SK-N-SH (cell line): Measurements from ENCODE around the gene TOM1L1. TPM values are rescaled to one million over a fixed set of nuclear protein-coding genes. Genes with fewer than 3 reads are reported as not detected.

Source experiments
- CTCF ChIA-PET: fragments of 300-600, 350-600 bp; formaldehyde crosslinking; extraction: SDS; loops from one replicate; lab custom pipeline; 2021; lab: Yijun Ruan, JAX
- POLR2A ChIA-PET: fragments of 350-600 bp; sonication (Branson Sonifier 250); formaldehyde crosslinking; extraction: SDS; loops from one replicate; lab custom pipeline; 2020; ENCODE audit warnings: antibody characterized with exemption, inconsistent platforms; lab: Yijun Ruan, JAX
- DNase-seq: peaks from one replicate; pipeline ENCODE4 v3.0.0; 2012
- H2AFZ ChIP-seq: fragments of 200-600 bp; sonication (generic); 2 replicates; pipeline ENCODE4 v1.8.1; 2016; ENCODE audit warnings: antibody characterized with exemption, mild to moderate bottlenecking, low read depth
- H3F3A ChIP-seq: fragments of 200-600 bp; sonication (generic); replicated peaks from 2 replicates; pipeline ENCODE3; 2016; ENCODE audit warnings: antibody characterized with exemption, mild to moderate bottlenecking; ENCODE audit not compliant: insufficient read depth
- H3K27ac ChIP-seq, 2 experiments: fragments of 200-500 bp in 1 of 2; fragments of 200-600 bp in 1 of 2; sonication (Bioruptor generic) in 1 of 2; sonication (generic), shearing (Covaris generic) in 1 of 2; 2 replicates each; pipeline versions ENCODE4 v1.5.1 to v1.6.1; 2014 to 2016; ENCODE audit warnings: low read depth in 2 of 2, inconsistent platforms in 1 of 2, low read length in 1 of 2, mild to moderate bottlenecking in 1 of 2, mixed read lengths in 1 of 2
- H3K27me3 ChIP-seq: fragments of 200-600 bp; sonication (generic), shearing (Covaris generic); 2 replicates; pipeline ENCODE4 v1.6.1; 2016; ENCODE audit warnings: mixed run types; ENCODE audit not compliant: insufficient read depth
- H3K36me3 ChIP-seq, 2 experiments: fragments of 200-500 bp in 1 of 2; fragments of 200-600 bp in 1 of 2; sonication (Bioruptor generic) in 1 of 2; sonication (generic) in 1 of 2; replicated peaks in 1 of 2; 2 replicates each; pipeline versions ENCODE3 to v1.5.1; 2014 to 2016; ENCODE audit warnings: low read length in 1 of 2, mild to moderate bottlenecking in 1 of 2; ENCODE audit not compliant: insufficient read depth in 2 of 2, control insufficient read depth in 1 of 2
- H3K4me1 ChIP-seq, 2 experiments: fragments of 200-500 bp in 1 of 2; fragments of 200-600 bp in 1 of 2; sonication (Bioruptor generic) in 1 of 2; sonication (generic), shearing (Covaris generic) in 1 of 2; 2 replicates each; pipeline versions ENCODE4 v1.5.1 to v1.6.1; 2014 to 2016; ENCODE audit warnings: low read depth in 1 of 2, low read length in 1 of 2, mixed run types in 1 of 2; ENCODE audit not compliant: insufficient read depth in 2 of 2, control insufficient read depth in 1 of 2
- H3K4me2 ChIP-seq: fragments of 200-600 bp; sonication (generic), shearing (Covaris generic); 2 replicates; pipeline ENCODE4 v1.6.1; 2017; ENCODE audit warnings: mixed run types
- H3K4me3 ChIP-seq, 2 experiments: fragments of 200-500 bp in 1 of 2; fragments of 200-600 bp in 1 of 2; sonication (Bioruptor generic) in 1 of 2; sonication (generic), shearing (Covaris generic) in 1 of 2; 2 replicates each; pipeline versions ENCODE4 v1.5.1 to v1.8.1; 2014 to 2016; ENCODE audit warnings: low read depth in 2 of 2, inconsistent platforms in 1 of 2, low read length in 1 of 2, mild to moderate bottlenecking in 1 of 2, mixed read lengths in 1 of 2, moderate library complexity in 1 of 2
- H3K79me2 ChIP-seq: fragments of 200-600 bp; sonication (generic); 2 replicates; pipeline ENCODE4 v1.8.1; 2017; ENCODE audit warnings: mild to moderate bottlenecking; ENCODE audit not compliant: insufficient read depth
- H3K9ac ChIP-seq: fragments of 200-600 bp; sonication (generic); 2 replicates; pipeline ENCODE4 v1.6.1; 2017; ENCODE audit warnings: mixed run types
- H3K9me2 ChIP-seq: fragments of 200-600 bp; sonication (generic); 2 replicates; pipeline ENCODE4 v1.6.1; 2017; ENCODE audit warnings: mixed run types
- H3K9me3 ChIP-seq: fragments of 200-600 bp; sonication (generic); 2 replicates; pipeline ENCODE4 v1.6.1; 2017; ENCODE audit warnings: mixed run types, mild to moderate bottlenecking, moderate library complexity
- H4K20me1 ChIP-seq: fragments of 200-600 bp; sonication (generic); 2 replicates; pipeline ENCODE4 v1.6.1; 2017; ENCODE audit warnings: mild to moderate bottlenecking, mixed run types; ENCODE audit not compliant: insufficient read depth
- ELF1 ChIP-seq: IDR thresholded peaks from 2 replicates; pipeline ENCODE4 v1.4.0; 2012
- EP300 ChIP-seq, 2 experiments: IDR thresholded peaks; 2 replicates each; pipeline versions ENCODE4 v1.4.0 to v1.6.1; 2012; ENCODE audit warnings: borderline replicate concordance in 1 of 2, low read depth in 1 of 2, low read length in 1 of 2
- EZH2phosphoT487 ChIP-seq: fragments of 200-600 bp; sonication (generic); IDR thresholded peaks from 2 replicates; pipeline ENCODE4 v1.6.1; 2017; ENCODE audit warnings: low read depth, mixed run types, mild to moderate bottlenecking, antibody characterized with exemption, moderate library complexity, borderline replicate concordance
- FOSL2 ChIP-seq: IDR thresholded peaks from 2 replicates; pipeline ENCODE4 v1.4.0; 2012; ENCODE audit warnings: low read depth, mild to moderate bottlenecking, moderate library complexity, borderline replicate concordance
- GATA2 ChIP-seq: sonication (generic); formaldehyde crosslinking; IDR thresholded peaks from 2 replicates; pipeline ENCODE4 v1.5.0; 2020; ENCODE audit warnings: mild to moderate bottlenecking, missing genetic modification reagents
- NFIC ChIP-seq: IDR thresholded peaks from 2 replicates; pipeline ENCODE4 v1.4.0; 2012; ENCODE audit warnings: borderline replicate concordance
- PBX3 ChIP-seq: IDR thresholded peaks from 2 replicates; pipeline ENCODE4; 2012
- RCOR1 ChIP-seq: fragments of 150-350 bp; IDR thresholded peaks from 2 replicates; pipeline ENCODE4 v1.6.1; 2017; ENCODE audit warnings: antibody characterized with exemption, low read length
- REST ChIP-seq: IDR thresholded peaks from 2 replicates; pipeline ENCODE4 v1.6.1; 2012; ENCODE audit warnings: mild to moderate bottlenecking, low read depth, low read length, moderate library complexity
- RFX5 ChIP-seq: IDR thresholded peaks from 2 replicates; pipeline ENCODE4 v1.6.1; 2012; ENCODE audit warnings: mild to moderate bottlenecking, improper control_type of control experiment, low read length
- SIN3A ChIP-seq: IDR thresholded peaks from 2 replicates; pipeline ENCODE4 v1.6.1; 2012; ENCODE audit warnings: low read depth, mild to moderate bottlenecking, low read length, moderate library complexity, borderline replicate concordance
- TEAD4 ChIP-seq: IDR thresholded peaks from 2 replicates; pipeline ENCODE4 v1.4.0; 2012; ENCODE audit warnings: mild to moderate bottlenecking, borderline replicate concordance; ENCODE audit not compliant: insufficient read depth
- USF2 ChIP-seq: fragments of 150-350 bp; IDR thresholded peaks from 2 replicates; pipeline ENCODE4 v1.6.1; 2017; ENCODE audit warnings: antibody characterized with exemption, low read length, low read depth, borderline replicate concordance
- ZBTB33 ChIP-seq: IDR thresholded peaks from 2 replicates; pipeline ENCODE4 v1.4.0; 2012; ENCODE audit warnings: low read depth, borderline replicate concordance
- WGBS: methylation state at CpG from one replicate; pipeline ENCODE4 v1.1.6; 2017; ENCODE audit warnings: low lambda C conversion rate; 5-methylcytosine and 5-hydroxymethylcytosine counted together
- polyA plus RNA-seq, 3 experiments: library from polyadenylated mRNA; depleted of rRNA; stranded (reverse); fragments of >200 nt; gene quantifications; 2 replicates each; pipeline ENCODE4 v1.2.3, GENCODE V29; 2012
- TF ChIP-seq, protein P1 (sequence below): IDR thresholded peaks from 2 replicates; pipeline ENCODE4 v1.4.0; 2012; ENCODE audit warnings: low read depth
- TF ChIP-seq, protein P2 (sequence below): fragments of 200-600 bp; sonication (generic); IDR thresholded peaks from 2 replicates; pipeline ENCODE4 v1.6.1; 2017; ENCODE audit warnings: antibody characterized with exemption, mild to moderate bottlenecking, moderate library complexity
- TF ChIP-seq, protein P3 (sequence below): fragments of 150-350 bp; IDR thresholded peaks from 2 replicates; pipeline ENCODE4 v1.6.1; 2016; ENCODE audit warnings: mild to moderate bottlenecking, low read depth, low read length

TOM1L1 gene
- polyA plus RNA-seq, 1 of the 3 experiments (the other 2 are of a cell fraction) = 46.5 TPM

DNA sequence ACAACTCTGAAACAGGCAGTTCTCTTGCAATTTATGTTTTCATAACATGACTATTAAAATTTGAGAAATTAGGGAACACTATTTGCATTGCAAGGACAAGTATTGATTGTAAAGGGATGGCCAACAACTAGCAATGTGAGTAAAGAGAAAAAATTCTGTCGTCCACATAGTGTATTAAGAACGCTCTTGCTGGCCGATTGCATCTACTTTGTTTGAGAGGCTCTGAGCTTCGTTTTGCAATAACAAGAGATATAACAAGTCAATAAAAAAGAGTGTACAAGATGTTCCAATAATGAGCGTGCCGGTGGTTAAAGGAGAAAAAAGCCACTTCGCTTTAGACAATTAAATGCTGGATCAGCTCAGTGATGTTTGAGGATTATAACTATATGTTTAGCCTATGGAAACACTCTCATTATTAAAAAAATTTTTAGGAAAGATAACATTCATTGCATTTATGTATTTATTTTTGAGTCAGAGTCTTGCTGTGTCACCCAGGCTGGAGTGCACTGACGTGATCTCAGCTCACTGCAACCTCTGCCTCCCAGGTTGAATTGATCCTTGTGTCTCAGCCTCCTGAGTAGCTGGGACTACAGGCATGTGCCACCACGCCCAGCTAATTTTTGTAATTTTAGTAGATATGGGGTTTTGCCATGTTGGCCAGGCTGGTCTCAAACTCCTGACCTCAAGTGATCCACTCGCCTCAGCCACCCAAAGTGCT is 19.2 kb upstream of the TOM1L1 start:
- Histone ChIP-seq H3F3A (no peaks in the 10 kb centered on the region), H3K9me3 (no peaks in the 10 kb centered on the region), H3K79me2 (no peaks in the 10 kb centered on the region), H3K9me2 (no peaks in the 10 kb centered on the region), H3K36me3 (no peaks in the 10 kb centered on the region), H3K4me3 (no peak overlapping the region), H3K9ac (no peak overlapping the region), H3K27me3 (no peaks in the 10 kb centered on the region), H2AFZ (no peak overlapping the region), H3K27ac (no peak overlapping the region), H4K20me1 (no peaks in the 10 kb centered on the region), H3K4me1 (no peaks in the 10 kb centered on the region), H3K4me2 (no peak overlapping the region)
- CTCF ChIA-PET = interaction anchor here (2.7 kb wide), 1 partner anchor 9 kb away, joined by 10 read pairs; no protein-coding TSS in a partner anchor
- no peak for DNase-seq
- POLR2A ChIA-PET = no interaction called here
- WGBS = 34% methylated on average over 10 of the region's 10 CpGs
- no peak for TF ChIP-seq SIN3A
- TF ChIP-seq, protein P1, sequence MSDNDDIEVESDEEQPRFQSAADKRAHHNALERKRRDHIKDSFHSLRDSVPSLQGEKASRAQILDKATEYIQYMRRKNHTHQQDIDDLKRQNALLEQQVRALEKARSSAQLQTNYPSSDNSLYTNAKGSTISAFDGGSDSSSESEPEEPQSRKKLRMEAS = no peak
- TF ChIP-seq ZBTB33 = no peak
- no peak for TF ChIP-seq USF2
- TF ChIP-seq, protein P2, sequence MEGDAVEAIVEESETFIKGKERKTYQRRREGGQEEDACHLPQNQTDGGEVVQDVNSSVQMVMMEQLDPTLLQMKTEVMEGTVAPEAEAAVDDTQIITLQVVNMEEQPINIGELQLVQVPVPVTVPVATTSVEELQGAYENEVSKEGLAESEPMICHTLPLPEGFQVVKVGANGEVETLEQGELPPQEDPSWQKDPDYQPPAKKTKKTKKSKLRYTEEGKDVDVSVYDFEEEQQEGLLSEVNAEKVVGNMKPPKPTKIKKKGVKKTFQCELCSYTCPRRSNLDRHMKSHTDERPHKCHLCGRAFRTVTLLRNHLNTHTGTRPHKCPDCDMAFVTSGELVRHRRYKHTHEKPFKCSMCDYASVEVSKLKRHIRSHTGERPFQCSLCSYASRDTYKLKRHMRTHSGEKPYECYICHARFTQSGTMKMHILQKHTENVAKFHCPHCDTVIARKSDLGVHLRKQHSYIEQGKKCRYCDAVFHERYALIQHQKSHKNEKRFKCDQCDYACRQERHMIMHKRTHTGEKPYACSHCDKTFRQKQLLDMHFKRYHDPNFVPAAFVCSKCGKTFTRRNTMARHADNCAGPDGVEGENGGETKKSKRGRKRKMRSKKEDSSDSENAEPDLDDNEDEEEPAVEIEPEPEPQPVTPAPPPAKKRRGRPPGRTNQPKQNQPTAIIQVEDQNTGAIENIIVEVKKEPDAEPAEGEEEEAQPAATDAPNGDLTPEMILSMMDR = no peak
- TF ChIP-seq EP300 (IDR thresholded peaks at IDR 0.05; ENCODE audit: borderline replicate concordance in 1 of 2, low read depth in 1 of 2, low read length in 1 of 2) = no peak
- TF ChIP-seq FOSL2 = no peak
- TF ChIP-seq EZH2phosphoT487 = no peak
- TF ChIP-seq RCOR1 = no peak
- no peak for TF ChIP-seq REST
- TF ChIP-seq GATA2 (CRISPR knock-in tag) = no peak
- no peak for TF ChIP-seq TEAD4
- no peak for TF ChIP-seq NFIC
- TF ChIP-seq ELF1 = no peak
- TF ChIP-seq RFX5 = no peak
- TF ChIP-seq, protein P3, sequence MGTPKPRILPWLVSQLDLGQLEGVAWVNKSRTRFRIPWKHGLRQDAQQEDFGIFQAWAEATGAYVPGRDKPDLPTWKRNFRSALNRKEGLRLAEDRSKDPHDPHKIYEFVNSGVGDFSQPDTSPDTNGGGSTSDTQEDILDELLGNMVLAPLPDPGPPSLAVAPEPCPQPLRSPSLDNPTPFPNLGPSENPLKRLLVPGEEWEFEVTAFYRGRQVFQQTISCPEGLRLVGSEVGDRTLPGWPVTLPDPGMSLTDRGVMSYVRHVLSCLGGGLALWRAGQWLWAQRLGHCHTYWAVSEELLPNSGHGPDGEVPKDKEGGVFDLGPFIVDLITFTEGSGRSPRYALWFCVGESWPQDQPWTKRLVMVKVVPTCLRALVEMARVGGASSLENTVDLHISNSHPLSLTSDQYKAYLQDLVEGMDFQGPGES = no peak
- TF ChIP-seq PBX3 = no peak
